Measurements from ENCODE around the gene SETBP1. TPM values are rescaled to one million over a fixed set of nuclear protein-coding genes. Genes with fewer than 3 reads are reported as not detected.

The SETBP1 gene
- polyA plus RNA-seq, 1 experiment: 0.71 TPM

GRCh38 chr18:44801781-44802180, 121.1 kb downstream of the SETBP1 start:
- CTCF ChIA-PET: no interaction called here
- Histone ChIP-seq H3K27me3 (ENCODE audit: control insufficient read depth, insufficient read depth, low read length) (no peaks in the 10 kb centered on the region), H3K4me3 (ENCODE audit: low read depth, low read length) (no peak overlapping the region), H3K27ac (ENCODE audit: low read depth, low read length) (no peak overlapping the region), H3K9me3 (ENCODE audit: control insufficient read depth, insufficient read depth, low read length) (no peaks in the 10 kb centered on the region)
- POLR2A ChIA-PET: interaction anchor here (0.7 kb wide), 1 partner anchor 417 kb away, joined by 4 read pairs; no protein-coding TSS in a partner anchor
- no peak for TF ChIP-seq CTCF (IDR thresholded peaks at IDR 0.05; ENCODE audit: low read depth, low read length)
- DNase-seq (ENCODE audit: low read depth, low spot score): no peak

GRCh38 chr18:44802508-44802907, 121.8 kb downstream of the SETBP1 start:
- DNase-seq (ENCODE audit: low read depth, low spot score): no peak
- Histone ChIP-seq H3K27me3 (ENCODE audit: control insufficient read depth, insufficient read depth, low read length) (no peaks in the 10 kb centered on the region), H3K27ac (ENCODE audit: low read depth, low read length) (no peak overlapping the region), H3K9me3 (ENCODE audit: control insufficient read depth, insufficient read depth, low read length) (no peaks in the 10 kb centered on the region), H3K4me3 (ENCODE audit: low read depth, low read length) (no peak overlapping the region)
- ChIA-PET POLR2A (no interaction called here), CTCF (no interaction called here)
- no peak for TF ChIP-seq CTCF (IDR thresholded peaks at IDR 0.05; ENCODE audit: low read depth, low read length)

- H3K9me3 ChIP-seq (ENCODE audit: control insufficient read depth, insufficient read depth, low read length): no peaks in the 10 kb centered on the region
- ChIA-PET POLR2A (no interaction called here), CTCF (no interaction called here)
- H3K27me3 ChIP-seq (ENCODE audit: control insufficient read depth, insufficient read depth, low read length): peaks cover 2% of the 10 kb centered on the region
- TF ChIP-seq CTCF (IDR thresholded peaks at IDR 0.05; ENCODE audit: low read depth, low read length): no peak
- H3K4me3 ChIP-seq (ENCODE audit: low read depth, low read length): no peak overlapping the region
- peak; percentile 4 for DNase-seq (ENCODE audit: low read depth, low spot score)
- no peak overlapping the region for H3K27ac ChIP-seq (ENCODE audit: low read depth, low read length)
Measured at GRCh38 chr18:44803019-44803650, 122.4 kb downstream of the SETBP1 start.

GRCh38 chr18:44804033-44804432, 123.3 kb downstream of the SETBP1 start:
- no peak for DNase-seq (ENCODE audit: low read depth, low spot score)
- TF ChIP-seq CTCF (IDR thresholded peaks at IDR 0.05; ENCODE audit: low read depth, low read length): no peak
- Histone ChIP-seq H3K27me3 (ENCODE audit: control insufficient read depth, insufficient read depth, low read length) (peaks cover 2% of the 10 kb centered on the region), H3K27ac (ENCODE audit: low read depth, low read length) (no peak overlapping the region), H3K9me3 (ENCODE audit: control insufficient read depth, insufficient read depth, low read length) (no peaks in the 10 kb centered on the region), H3K4me3 (ENCODE audit: low read depth, low read length) (no peak overlapping the region)
- CTCF ChIA-PET: no interaction called here
- POLR2A ChIA-PET: no interaction called here

GRCh38 chr18:44805176-44805575, 124.5 kb downstream of the SETBP1 start:
- ChIA-PET POLR2A (no interaction called here), CTCF (no interaction called here)
- Histone ChIP-seq H3K27me3 (ENCODE audit: control insufficient read depth, insufficient read depth, low read length) (peaks cover 2% of the 10 kb centered on the region), H3K4me3 (ENCODE audit: low read depth, low read length) (no peak overlapping the region), H3K9me3 (ENCODE audit: control insufficient read depth, insufficient read depth, low read length) (no peaks in the 10 kb centered on the region), H3K27ac (ENCODE audit: low read depth, low read length) (no peak overlapping the region)
- no peak for TF ChIP-seq CTCF (IDR thresholded peaks at IDR 0.05; ENCODE audit: low read depth, low read length)
- DNase-seq (ENCODE audit: low read depth, low spot score): no peak

All from AG04450 (cell line).